H9 (cell line): Measurements from ENCODE around the gene MUC5B. TPM values are rescaled to one million over a fixed set of nuclear protein-coding genes. Genes with fewer than 3 reads are reported as not detected.

Experiments used
- DNase-seq: peaks from one replicate; pipeline ENCODE4 v3.0.0-alpha.2; 2017
- H2AFZ ChIP-seq: one replicate; pipeline ENCODE4 v1.6.1; 2013; ENCODE audit warnings: mild to moderate bottlenecking, low read length, control low read depth, moderate library complexity
- H2AK5ac ChIP-seq: 2 replicates; pipeline ENCODE4 v1.6.1; 2013; ENCODE audit warnings: low read length, control low read depth, mixed read lengths; ENCODE audit not compliant: insufficient read length
- H2BK120ac ChIP-seq: one replicate; pipeline ENCODE4 v1.6.1; 2013; ENCODE audit warnings: low read depth, mild to moderate bottlenecking, low read length, control low read depth, inconsistent platforms; ENCODE audit not compliant: poor library complexity, severe bottlenecking
- H2BK12ac ChIP-seq: 2 replicates; pipeline ENCODE4 v1.6.1; 2013; ENCODE audit warnings: low read length, control low read depth, mixed read lengths, low read depth; ENCODE audit not compliant: insufficient read length
- H2BK15ac ChIP-seq: 2 replicates; pipeline ENCODE4 v1.6.1; 2013; ENCODE audit warnings: low read depth, low read length, control low read depth
- H2BK20ac ChIP-seq: one replicate; pipeline ENCODE4 v1.6.1; 2013; ENCODE audit warnings: low read depth, mild to moderate bottlenecking, low read length, control low read depth, inconsistent platforms; ENCODE audit not compliant: poor library complexity, severe bottlenecking
- H2BK5ac ChIP-seq: 2 replicates; pipeline ENCODE4 v1.6.1; 2013; ENCODE audit warnings: low read length, control low read depth, mixed read lengths; ENCODE audit not compliant: insufficient read length
- H3K14ac ChIP-seq: 2 replicates; pipeline ENCODE4 v1.6.1; 2013; ENCODE audit warnings: low read length, control low read depth; ENCODE audit not compliant: insufficient read depth
- H3K18ac ChIP-seq: 2 replicates; pipeline ENCODE4 v1.6.1; 2013; ENCODE audit warnings: low read depth, mild to moderate bottlenecking, mixed read lengths, low read length, control low read depth; ENCODE audit not compliant: insufficient read length
- H3K23ac ChIP-seq: 2 replicates; pipeline ENCODE4 v1.6.1; 2013; ENCODE audit warnings: low read length, control low read depth, mixed read lengths, low read depth; ENCODE audit not compliant: insufficient read length
- H3K23me2 ChIP-seq: 2 replicates; pipeline ENCODE4 v1.6.1; 2013; ENCODE audit warnings: low read depth, mild to moderate bottlenecking, mixed read lengths, low read length, control low read depth; ENCODE audit not compliant: insufficient read length, poor library complexity, severe bottlenecking
- H3K27ac ChIP-seq: 2 replicates; pipeline ENCODE4 v1.5.1; 2013; ENCODE audit warnings: low read length, control low read depth, mixed read lengths, low read depth; ENCODE audit not compliant: insufficient read length
- H3K27me3 ChIP-seq: 2 replicates; pipeline ENCODE4 v1.6.1; 2013; ENCODE audit warnings: low read length, control low read depth, inconsistent platforms; ENCODE audit not compliant: insufficient read depth
- H3K4ac ChIP-seq: 2 replicates; pipeline ENCODE4 v1.6.1; 2013; ENCODE audit warnings: low read depth, mild to moderate bottlenecking, control low read depth, inconsistent platforms, low read length, moderate library complexity
- H3K4me1 ChIP-seq: 2 replicates; pipeline ENCODE4 v1.6.1; 2013; ENCODE audit warnings: low read length, control low read depth, inconsistent platforms; ENCODE audit not compliant: insufficient read depth
- H3K4me2 ChIP-seq: 2 replicates; pipeline ENCODE4 v1.6.1; 2013; ENCODE audit warnings: low read length, control low read depth, mixed read lengths; ENCODE audit not compliant: insufficient read length, insufficient read depth
- H3K56ac ChIP-seq: 2 replicates; pipeline ENCODE4 v1.6.1; 2013; ENCODE audit warnings: low read depth, mild to moderate bottlenecking, mixed read lengths, low read length, control low read depth; ENCODE audit not compliant: insufficient read length
- H3K79me1 ChIP-seq: 2 replicates; pipeline ENCODE4 v1.6.1; 2013; ENCODE audit warnings: low read depth, mild to moderate bottlenecking, moderate library complexity, low read length, control low read depth, inconsistent platforms; ENCODE audit not compliant: insufficient read depth, poor library complexity, severe bottlenecking
- H3K79me2 ChIP-seq: 2 replicates; pipeline ENCODE4 v1.6.1; 2013; ENCODE audit warnings: low read length, control low read depth, inconsistent platforms; ENCODE audit not compliant: insufficient read depth
- H3K9ac ChIP-seq: 2 replicates; pipeline ENCODE4 v1.6.1; 2013; ENCODE audit warnings: low read length, control low read depth, mixed read lengths; ENCODE audit not compliant: insufficient read length; ENCODE audit errors: extremely low read depth
- H3K9me3 ChIP-seq: one replicate; pipeline ENCODE4 v1.6.1; 2013; ENCODE audit warnings: low read depth, low read length, inconsistent platforms; ENCODE audit not compliant: control insufficient read depth
- H3T11ph ChIP-seq: one replicate; pipeline ENCODE4 v1.6.1; 2013; ENCODE audit warnings: mild to moderate bottlenecking, low read length, control low read depth, inconsistent platforms
- H4K20me1 ChIP-seq: one replicate; pipeline ENCODE4 v1.6.1; 2013; ENCODE audit not compliant: control insufficient read depth, insufficient read length, insufficient read depth
- H4K5ac ChIP-seq: 2 replicates; pipeline ENCODE4 v1.6.1; 2013; ENCODE audit warnings: low read depth, mild to moderate bottlenecking, mixed read lengths, low read length, control low read depth; ENCODE audit not compliant: insufficient read length
- H4K8ac ChIP-seq: replicated peaks from 2 replicates; pipeline ENCODE4 v1.6.1; 2013; ENCODE audit warnings: low read length, control low read depth, mixed read lengths, low read depth; ENCODE audit not compliant: insufficient read length
- H4K91ac ChIP-seq: 2 replicates; pipeline ENCODE4 v1.6.1; 2013; ENCODE audit warnings: low read depth, mild to moderate bottlenecking, moderate library complexity, mixed read lengths, low read length, control low read depth; ENCODE audit not compliant: insufficient read length
- H3K27ac Mint-ChIP-seq, 3 experiments: 2 replicates in 2 of 3; 3 replicates in 1 of 3; pipeline ENCODE4 v1.8.0; 2020 to 2021; ENCODE audit warnings: mixed read lengths in 3 of 3, mild to moderate bottlenecking in 1 of 3, moderate library complexity in 1 of 3
- H3K27me3 Mint-ChIP-seq: 2 replicates; pipeline ENCODE4 v1.8.0; 2021; ENCODE audit warnings: low read depth, mild to moderate bottlenecking, moderate library complexity, mixed read lengths
- H3K36me3 Mint-ChIP-seq, 3 experiments: 2 replicates in 2 of 3; 3 replicates in 1 of 3; pipeline ENCODE4 v1.8.0; 2020 to 2021; ENCODE audit warnings: low read depth in 3 of 3, mixed read lengths in 3 of 3; ENCODE audit not compliant: insufficient read depth in 1 of 3
- H3K4me1 Mint-ChIP-seq, 2 experiments: 2 replicates each; pipeline ENCODE4 v1.8.0; 2020; ENCODE audit warnings: mixed read lengths in 2 of 2
- H3K4me3 Mint-ChIP-seq, 2 experiments: 2 replicates in 1 of 2; 3 replicates in 1 of 2; pipeline ENCODE4 v1.8.0; 2020 to 2021; ENCODE audit warnings: mild to moderate bottlenecking in 2 of 2, mixed read lengths in 2 of 2, moderate library complexity in 1 of 2
- H3K9me3 Mint-ChIP-seq, 2 experiments: 2 replicates in 1 of 2; 3 replicates in 1 of 2; pipeline ENCODE4 v1.8.0; 2020; ENCODE audit warnings: mild to moderate bottlenecking in 2 of 2, mixed read lengths in 2 of 2, moderate library complexity in 1 of 2
- WGBS: extraction: QIAGEN DNeasy Blood & Tissue Kit; methylation state at CpG from one replicate; pipeline ENCODE4 v1.1.7; 2013; ENCODE audit warnings: missing lambda C conversion rate, low lambda C conversion rate, mixed read lengths; ENCODE audit not compliant: insufficient read length; ENCODE audit errors: extremely low coverage; 5-methylcytosine and 5-hydroxymethylcytosine counted together
- total RNA-seq: library from RNA; stranded (reverse); gene quantifications from 2 replicates; pipeline ENCODE4 v1.2.1, GENCODE V29; 2021
- TF ChIP-seq, protein P1 (sequence below): fragments of 200-600 bp; sonication (generic); conservative IDR thresholded peaks from 3 replicates; pipeline ENCODE4 v1.8.0; 2021; ENCODE audit warnings: antibody characterized with exemption, mild to moderate bottlenecking

The MUC5B gene
- total RNA-seq, 1 experiment from 2014 or later, result not detected

DNA sequence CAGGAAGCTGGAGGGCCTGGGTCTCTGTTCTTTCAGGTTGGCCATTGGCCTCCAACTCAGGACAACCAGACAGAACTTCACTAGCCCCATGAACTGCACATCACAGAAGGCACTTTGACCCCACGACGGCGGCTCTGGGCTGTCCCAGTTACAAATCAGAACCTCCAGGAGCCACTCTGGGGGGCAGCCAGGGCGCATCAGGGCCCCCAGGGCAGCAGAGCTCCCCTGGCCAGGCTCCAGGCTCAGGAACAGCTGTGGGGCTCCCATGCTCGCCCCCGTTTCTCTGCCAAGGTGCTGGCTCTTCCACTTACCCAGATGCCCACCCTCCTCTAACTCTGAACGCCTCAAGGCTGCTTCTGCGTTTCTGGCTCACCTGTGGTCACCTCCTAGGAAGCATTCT lies 61.0 kb downstream of the MUC5B start:
- no peaks in the 10 kb centered on the region for H3K27me3 ChIP-seq
- no peak overlapping the region for H3K18ac ChIP-seq
- H2BK5ac ChIP-seq, result no peak overlapping the region
- no peak overlapping the region for H3K9ac ChIP-seq
- Mint-ChIP-seq H3K4me1 (peaks cover 5% of the 10 kb centered on the region in 2 experiments; a peak in 3 of 4 replicates), H3K4me3 (no peak overlapping the region), H3K9me3 (peaks cover 0 to 5% of the 10 kb centered on the region in 2 experiments; a peak in 1 of 5 replicates), H3K36me3 (peaks cover 18 to 44% (median 34%) of the 10 kb centered on the region in 3 experiments; a peak in 6 of 7 replicates), H3K27ac (no peak overlapping the region; a peak in 1 of 7 replicates), H3K27me3 (no peaks in the 10 kb centered on the region)
- H3K4ac ChIP-seq, result no peak overlapping the region
- H3K56ac ChIP-seq, result no peak overlapping the region
- no peak overlapping the region for H4K8ac ChIP-seq
- H3K23me2 ChIP-seq, result no peaks in the 10 kb centered on the region
- TF ChIP-seq, protein P1, sequence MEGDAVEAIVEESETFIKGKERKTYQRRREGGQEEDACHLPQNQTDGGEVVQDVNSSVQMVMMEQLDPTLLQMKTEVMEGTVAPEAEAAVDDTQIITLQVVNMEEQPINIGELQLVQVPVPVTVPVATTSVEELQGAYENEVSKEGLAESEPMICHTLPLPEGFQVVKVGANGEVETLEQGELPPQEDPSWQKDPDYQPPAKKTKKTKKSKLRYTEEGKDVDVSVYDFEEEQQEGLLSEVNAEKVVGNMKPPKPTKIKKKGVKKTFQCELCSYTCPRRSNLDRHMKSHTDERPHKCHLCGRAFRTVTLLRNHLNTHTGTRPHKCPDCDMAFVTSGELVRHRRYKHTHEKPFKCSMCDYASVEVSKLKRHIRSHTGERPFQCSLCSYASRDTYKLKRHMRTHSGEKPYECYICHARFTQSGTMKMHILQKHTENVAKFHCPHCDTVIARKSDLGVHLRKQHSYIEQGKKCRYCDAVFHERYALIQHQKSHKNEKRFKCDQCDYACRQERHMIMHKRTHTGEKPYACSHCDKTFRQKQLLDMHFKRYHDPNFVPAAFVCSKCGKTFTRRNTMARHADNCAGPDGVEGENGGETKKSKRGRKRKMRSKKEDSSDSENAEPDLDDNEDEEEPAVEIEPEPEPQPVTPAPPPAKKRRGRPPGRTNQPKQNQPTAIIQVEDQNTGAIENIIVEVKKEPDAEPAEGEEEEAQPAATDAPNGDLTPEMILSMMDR, result no peak
- H2BK15ac ChIP-seq, result no peak overlapping the region
- no peak overlapping the region; the same call in 1 of the 2 replicates for H3K14ac ChIP-seq
- H2AFZ ChIP-seq, result no peak overlapping the region
- no CpG with 5 or more reads among the region's 8 CpGs for WGBS
- no peaks in the 10 kb centered on the region for H3K79me2 ChIP-seq
- H4K20me1 ChIP-seq, result no peaks in the 10 kb centered on the region
- H4K5ac ChIP-seq, result no peak overlapping the region
- H4K91ac ChIP-seq, result no peak overlapping the region
- H3T11ph ChIP-seq, result no peak overlapping the region
- H2BK120ac ChIP-seq, result no peak overlapping the region
- DNase-seq, result no peak
- no peaks in the 10 kb centered on the region for H3K79me1 ChIP-seq
- no peak overlapping the region for H2BK20ac ChIP-seq
- no peak overlapping the region for H2AK5ac ChIP-seq
- H3K4me2 ChIP-seq, result no peak overlapping the region
- no peaks in the 10 kb centered on the region for H3K9me3 ChIP-seq
- H3K23ac ChIP-seq, result no peak overlapping the region
- no peak overlapping the region for H2BK12ac ChIP-seq
- no peak overlapping the region for H3K27ac ChIP-seq
- H3K4me1 ChIP-seq, result no peaks in the 10 kb centered on the region
